Measurements from ENCODE around the gene MAP9.
A peak's percentile ranks its signal among the peaks of the same experiment; 100 is the strongest.
"Not testable (repeated sequence)": the region's sequence is repeated elsewhere in the genome, so short reads cannot be mapped to it uniquely, and the experiment has no call there.

Gene MAP9

DNA sequence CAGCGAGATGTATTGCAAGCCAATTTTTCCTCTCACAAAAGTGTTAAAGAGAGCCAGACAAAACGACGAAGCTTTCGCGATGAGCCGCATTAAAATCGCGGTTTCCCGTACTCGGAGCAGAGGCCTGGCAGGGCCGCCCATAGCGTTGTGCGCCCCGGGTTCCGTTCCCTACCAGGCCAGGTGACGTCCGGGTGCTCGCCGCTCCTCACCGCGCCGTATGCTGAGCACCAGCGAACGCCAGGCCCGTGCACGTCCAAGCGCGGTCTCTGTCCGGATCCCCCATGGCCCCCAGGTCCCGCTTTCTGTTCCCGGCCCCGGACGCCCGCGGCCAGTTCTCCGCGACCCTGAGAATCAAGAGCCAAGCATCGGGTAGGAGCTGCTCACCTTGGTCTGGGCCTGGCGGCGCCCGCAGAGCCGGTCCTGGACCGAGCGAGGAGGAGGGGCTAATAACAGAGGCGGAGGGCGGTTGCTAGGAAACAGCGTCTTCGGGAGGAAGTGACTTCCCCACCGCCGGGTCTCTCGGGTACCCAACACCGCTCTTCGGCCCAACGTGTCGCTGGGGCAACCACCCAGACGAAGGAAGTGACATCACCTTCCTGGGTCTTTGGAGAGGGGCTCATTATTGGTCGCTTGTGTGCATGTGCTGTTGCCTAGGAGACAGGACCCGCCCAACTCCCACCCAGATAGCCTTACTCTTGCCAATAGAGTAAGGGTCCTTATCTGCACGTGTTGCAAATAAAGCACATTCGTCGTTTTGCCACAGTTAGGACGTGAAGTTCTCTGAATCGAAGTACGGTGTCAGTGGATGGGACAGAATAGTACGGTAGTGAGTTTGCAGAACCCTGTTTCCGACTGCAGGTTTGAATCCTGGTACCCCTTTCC lies at the start of gene MAP9:
Gene MAP9 (minus strand): TSS at position 579 of the 882 bp plus-strand sequence. CDS start 1,115 bp downstream, outside the sequence.
- no peaks in the 10 kb centered on the region for H3F3A ChIP-seq (ENCODE audit: insufficient read depth)
- peak within 1 kb of the TSS; percentile 53 for H3K4me3 ChIP-seq (ENCODE audit: insufficient read depth, low read length, poor library complexity, severe bottlenecking)
- no peak within 1 kb of the TSS for H3K27ac ChIP-seq (ENCODE audit: low read depth, low read length)
- no peak for TF ChIP-seq EZH2phosphoT487 (conservative IDR thresholded peaks at IDR 0.05; ENCODE audit: low read length)
- TF ChIP-seq CTCF (IDR thresholded peaks at IDR 0.05; ENCODE audit: insufficient read depth, low read length, poor library complexity, severe bottlenecking): no peak
- no peaks in the 10 kb centered on the region for H3K36me3 ChIP-seq (ENCODE audit: low read length)
- H3K9ac ChIP-seq (ENCODE audit: low read length): peak within 1 kb of the TSS; percentile 45
- H2AFZ ChIP-seq (ENCODE audit: low read depth, low read length, severe bottlenecking): peak within 1 kb of the TSS; percentile 90
- H3K79me2 ChIP-seq (ENCODE audit: insufficient read depth, low read length): no peaks in the 10 kb centered on the region
- H3K4me2 ChIP-seq (ENCODE audit: low read depth, low read length, poor library complexity, severe bottlenecking): peak within 1 kb of the TSS; percentile 85
- no peaks in the 10 kb centered on the region for H3K27me3 ChIP-seq (ENCODE audit: low read length)
- H3K9me3 ChIP-seq (ENCODE audit: insufficient read depth, low read length): no peaks in the 10 kb centered on the region
- H4K20me1 ChIP-seq (ENCODE audit: low read depth, low read length): no peaks in the 10 kb centered on the region
- H3K9me2 ChIP-seq (replicated peaks; ENCODE audit: insufficient read depth, low read length): no peaks in the 10 kb centered on the region

GRCh38 chr4:155424778-155425177 lies 48.0 kb upstream of the MAP9 start:
- H3K9me2 ChIP-seq (replicated peaks; ENCODE audit: insufficient read depth, low read length); H3F3A ChIP-seq (ENCODE audit: insufficient read depth); H3K36me3 ChIP-seq (ENCODE audit: low read length); H3K4me2 ChIP-seq (ENCODE audit: low read depth, low read length, poor library complexity, severe bottlenecking); H2AFZ ChIP-seq (ENCODE audit: low read depth, low read length, severe bottlenecking); H4K20me1 ChIP-seq (ENCODE audit: low read depth, low read length); H3K9ac ChIP-seq (ENCODE audit: low read length); H3K4me3 ChIP-seq (ENCODE audit: insufficient read depth, low read length, poor library complexity, severe bottlenecking); H3K27ac ChIP-seq (ENCODE audit: low read depth, low read length); H3K27me3 ChIP-seq (ENCODE audit: low read length); H3K9me3 ChIP-seq (ENCODE audit: insufficient read depth, low read length); H3K79me2 ChIP-seq (ENCODE audit: insufficient read depth, low read length): not testable (repeated sequence)

DNA sequence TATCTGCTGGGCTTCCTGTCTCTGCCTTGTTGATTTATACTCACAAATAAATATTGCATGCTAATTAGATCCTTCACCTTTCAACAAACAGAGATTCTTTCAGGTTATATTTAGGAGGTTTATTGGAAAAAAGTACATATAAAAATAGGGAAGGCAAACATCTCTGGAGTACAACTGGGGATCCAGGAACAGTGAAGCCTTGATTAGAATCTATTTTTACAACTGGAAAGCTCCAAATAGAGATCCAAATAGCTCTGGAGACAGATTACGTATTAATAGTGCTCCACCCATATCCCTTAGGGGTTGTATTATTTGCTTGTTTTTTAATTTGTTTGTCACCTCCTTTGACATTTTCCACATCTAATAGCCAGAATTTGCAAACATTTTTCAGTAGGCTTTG lies 46.9 kb upstream of the MAP9 start:
- H3K36me3 ChIP-seq (ENCODE audit: low read length): no peaks in the 10 kb centered on the region
- no peaks in the 10 kb centered on the region for H3K79me2 ChIP-seq (ENCODE audit: insufficient read depth, low read length)
- H3K4me2 ChIP-seq (ENCODE audit: low read depth, low read length, poor library complexity, severe bottlenecking): no peak overlapping the region
- H4K20me1 ChIP-seq (ENCODE audit: low read depth, low read length): no peaks in the 10 kb centered on the region
- H3K9ac ChIP-seq (ENCODE audit: low read length): no peak overlapping the region
- no peak overlapping the region for H3K27ac ChIP-seq (ENCODE audit: low read depth, low read length)
- no peaks in the 10 kb centered on the region for H3K9me2 ChIP-seq (replicated peaks; ENCODE audit: insufficient read depth, low read length)
- 0 out of 2 replicates have a peak, but pooled peaks cover 2% of the 10 kb centered on the region for H3K27me3 ChIP-seq (ENCODE audit: low read length)
- no peak overlapping the region for H2AFZ ChIP-seq (ENCODE audit: low read depth, low read length, severe bottlenecking)
- peaks cover 10% of the 10 kb centered on the region; the same call in 1 of the 2 replicates for H3K9me3 ChIP-seq (ENCODE audit: insufficient read depth, low read length)
- TF ChIP-seq CTCF (IDR thresholded peaks at IDR 0.05; ENCODE audit: insufficient read depth, low read length, poor library complexity, severe bottlenecking): no peak
- TF ChIP-seq EZH2phosphoT487 (conservative IDR thresholded peaks at IDR 0.05; ENCODE audit: low read length): no peak
- H3F3A ChIP-seq (ENCODE audit: insufficient read depth): no peaks in the 10 kb centered on the region
- no peak overlapping the region for H3K4me3 ChIP-seq (ENCODE audit: insufficient read depth, low read length, poor library complexity, severe bottlenecking)

GRCh38 chr4:155419266-155419665 lies 42.5 kb upstream of the MAP9 start:
- Histone ChIP-seq H4K20me1 (ENCODE audit: low read depth, low read length) (no peaks in the 10 kb centered on the region), H3K4me2 (ENCODE audit: low read depth, low read length, poor library complexity, severe bottlenecking) (no peak overlapping the region), H2AFZ (ENCODE audit: low read depth, low read length, severe bottlenecking) (no peak overlapping the region), H3F3A (ENCODE audit: insufficient read depth) (no peaks in the 10 kb centered on the region), H3K27me3 (ENCODE audit: low read length) (0 out of 2 replicates have a peak, but pooled peaks cover 2% of the 10 kb centered on the region), H3K79me2 (ENCODE audit: insufficient read depth, low read length) (no peaks in the 10 kb centered on the region), H3K9ac (ENCODE audit: low read length) (no peak overlapping the region), H3K27ac (ENCODE audit: low read depth, low read length) (no peak overlapping the region), H3K9me2 (replicated peaks; ENCODE audit: insufficient read depth, low read length) (peaks cover 4% of the 10 kb centered on the region; the same call in 1 of the 2 replicates), H3K36me3 (ENCODE audit: low read length) (no peaks in the 10 kb centered on the region), H3K9me3 (ENCODE audit: insufficient read depth, low read length) (no peaks in the 10 kb centered on the region), H3K4me3 (ENCODE audit: insufficient read depth, low read length, poor library complexity, severe bottlenecking) (no peak overlapping the region)
- TF ChIP-seq CTCF (IDR thresholded peaks at IDR 0.05; ENCODE audit: insufficient read depth, low read length, poor library complexity, severe bottlenecking) (no peak), EZH2phosphoT487 (conservative IDR thresholded peaks at IDR 0.05; ENCODE audit: low read length) (no peak)
